ENCODE data around the gene TF. TPM values are rescaled to one million over a fixed set of nuclear protein-coding genes. Genes with fewer than 3 reads are reported as not detected.
"Not testable (repeated sequence)": the region's sequence is repeated elsewhere in the genome, so short reads cannot be mapped to it uniquely, and the experiment has no call there.

TF gene
- total RNA-seq, 2 experiments from 2014 or later, result 0.60 to 0.97 TPM

- H3K27ac Mint-ChIP-seq, result no peak overlapping the region
- POLR2A ChIA-PET, result no interaction called here
- no peaks in the 10 kb centered on the region for H3K4me1 Mint-ChIP-seq
- ATAC-seq (ENCODE audit: low read depth), result no peak
- no peak overlapping the region for H3K4me3 Mint-ChIP-seq
- no peaks in the 10 kb centered on the region for H3K36me3 Mint-ChIP-seq
- H3K9me3 Mint-ChIP-seq, result peaks cover 5% of the 10 kb centered on the region
- H3K27me3 Mint-ChIP-seq, result peaks cover 19% of the 10 kb centered on the region
- DNase-seq, result no peak
Measured at GRCh38 chr3:133730993-133731392, 15.2 kb upstream of the TF start.

GRCh38 chr3:133732231-133732630 lies 14.0 kb upstream of the TF start:
- H3K9me3 Mint-ChIP-seq; H3K27ac Mint-ChIP-seq; ATAC-seq (ENCODE audit: low read depth); H3K4me1 Mint-ChIP-seq; H3K4me3 Mint-ChIP-seq; DNase-seq; H3K36me3 Mint-ChIP-seq; POLR2A ChIA-PET: not testable (repeated sequence)
- H3K27me3 Mint-ChIP-seq, result peaks cover 29% of the 10 kb centered on the region

- Mint-ChIP-seq H3K27me3 (peaks cover 33% of the 10 kb centered on the region), H3K9me3 (peaks cover 1% of the 10 kb centered on the region), H3K4me3 (no peak overlapping the region), H3K36me3 (no peaks in the 10 kb centered on the region), H3K4me1 (no peaks in the 10 kb centered on the region), H3K27ac (no peak overlapping the region)
- POLR2A ChIA-PET, result no interaction called here
- DNase-seq, result no peak
- ATAC-seq (ENCODE audit: low read depth), result no peak
Measured at GRCh38 chr3:133733226-133733625, 13.0 kb upstream of the TF start.

GRCh38 chr3:133734305-133734704 lies 11.9 kb upstream of the TF start:
- H3K27ac Mint-ChIP-seq, result no peak overlapping the region
- peaks cover 1% of the 10 kb centered on the region for H3K9me3 Mint-ChIP-seq
- DNase-seq, result no peak
- H3K27me3 Mint-ChIP-seq, result peaks cover 33% of the 10 kb centered on the region
- POLR2A ChIA-PET, result no interaction called here
- H3K4me3 Mint-ChIP-seq, result no peak overlapping the region
- H3K4me1 Mint-ChIP-seq, result no peaks in the 10 kb centered on the region
- no peak for ATAC-seq (ENCODE audit: low read depth)
- no peaks in the 10 kb centered on the region for H3K36me3 Mint-ChIP-seq

- no peaks in the 10 kb centered on the region for H3K36me3 Mint-ChIP-seq
- no peak for DNase-seq
- POLR2A ChIA-PET, result no interaction called here
- peaks cover 42% of the 10 kb centered on the region for H3K27me3 Mint-ChIP-seq
- no peak overlapping the region for H3K27ac Mint-ChIP-seq
- H3K4me3 Mint-ChIP-seq, result no peak overlapping the region
- no peak for ATAC-seq (ENCODE audit: low read depth)
- no peaks in the 10 kb centered on the region for H3K9me3 Mint-ChIP-seq
- peaks cover 2% of the 10 kb centered on the region for H3K4me1 Mint-ChIP-seq
Measured at GRCh38 chr3:133742351-133743091, 3.7 kb upstream of the TF start.

- Mint-ChIP-seq H3K4me1 (peaks cover 2% of the 10 kb centered on the region), H3K4me3 (no peak overlapping the region), H3K27me3 (peaks cover 53% of the 10 kb centered on the region), H3K9me3 (peaks cover 1% of the 10 kb centered on the region), H3K27ac (no peak overlapping the region), H3K36me3 (no peaks in the 10 kb centered on the region)
- POLR2A ChIA-PET, result no interaction called here
- DNase-seq (no peak), ATAC-seq (ENCODE audit: low read depth) (no peak)
Measured at GRCh38 chr3:133744241-133744640, 2.0 kb upstream of the TF start.

- POLR2A ChIA-PET, result no interaction called here
- H3K36me3 Mint-ChIP-seq, result no peaks in the 10 kb centered on the region
- DNase-seq (no peak), ATAC-seq (ENCODE audit: low read depth) (no peak)
- peaks cover 2% of the 10 kb centered on the region for H3K9me3 Mint-ChIP-seq
- H3K27me3 Mint-ChIP-seq, result peaks cover 57% of the 10 kb centered on the region
- no peak overlapping the region for H3K4me3 Mint-ChIP-seq
- no peak overlapping the region for H3K27ac Mint-ChIP-seq
- H3K4me1 Mint-ChIP-seq, result peaks cover 2% of the 10 kb centered on the region
Measured at GRCh38 chr3:133745108-133745507, 1.1 kb upstream of the TF start.

GRCh38 chr3:133746712-133747066 lies 496 bp downstream of the TF start:
- H3K4me3 Mint-ChIP-seq, result no peak overlapping the region
- ATAC-seq (ENCODE audit: low read depth), result no peak

GRCh38 chr3:133747373-133747772 lies 1.2 kb downstream of the TF start:
- POLR2A ChIA-PET, result no interaction called here
- Mint-ChIP-seq H3K4me3 (no peak overlapping the region), H3K27me3 (peaks cover 53% of the 10 kb centered on the region), H3K9me3 (peaks cover 2% of the 10 kb centered on the region), H3K4me1 (no peaks in the 10 kb centered on the region), H3K27ac (no peak overlapping the region), H3K36me3 (no peaks in the 10 kb centered on the region)
- ATAC-seq (ENCODE audit: low read depth) (no peak), DNase-seq (no peak)

More at GRCh38 chr3:133746712-133747066, 496 bp downstream of the TF start:
- Mint-ChIP-seq H3K36me3 (no peaks in the 10 kb centered on the region), H3K27me3 (peaks cover 56% of the 10 kb centered on the region), H3K27ac (no peak overlapping the region), H3K9me3 (peaks cover 2% of the 10 kb centered on the region), H3K4me1 (peaks cover 2% of the 10 kb centered on the region)
- POLR2A ChIA-PET, result no interaction called here
- DNase-seq, result no peak

- POLR2A ChIA-PET, result no interaction called here
- Mint-ChIP-seq H3K27me3 (peaks cover 50% of the 10 kb centered on the region), H3K27ac (no peak overlapping the region)
Measured at GRCh38 chr3:133747907-133748639, 1.9 kb downstream of the TF start.

GRCh38 chr3:133749427-133750258 lies 3.5 kb downstream of the TF start:
- POLR2A ChIA-PET, result no interaction called here
- H3K4me1 Mint-ChIP-seq, result no peaks in the 10 kb centered on the region
- peaks cover 2% of the 10 kb centered on the region for H3K9me3 Mint-ChIP-seq
- no peak overlapping the region for H3K4me3 Mint-ChIP-seq
- H3K27ac Mint-ChIP-seq, result no peak overlapping the region
- peaks cover 45% of the 10 kb centered on the region for H3K27me3 Mint-ChIP-seq
- H3K36me3 Mint-ChIP-seq, result no peaks in the 10 kb centered on the region
- ATAC-seq (ENCODE audit: low read depth) (no peak), DNase-seq (no peak)

More at GRCh38 chr3:133747907-133748639, 1.9 kb downstream of the TF start:
- DNase-seq, result no peak
- H3K9me3 Mint-ChIP-seq, result peaks cover 2% of the 10 kb centered on the region
- no peaks in the 10 kb centered on the region for H3K4me1 Mint-ChIP-seq
- ATAC-seq (ENCODE audit: low read depth), result no peak
- no peaks in the 10 kb centered on the region for H3K36me3 Mint-ChIP-seq
- H3K4me3 Mint-ChIP-seq, result no peak overlapping the region

GRCh38 chr3:133750259-133750656 lies 4.1 kb downstream of the TF start:
- POLR2A ChIA-PET, result no interaction called here
- Mint-ChIP-seq H3K4me1 (no peaks in the 10 kb centered on the region), H3K27me3 (peaks cover 39% of the 10 kb centered on the region), H3K9me3 (peaks cover 2% of the 10 kb centered on the region), H3K4me3 (no peak overlapping the region), H3K36me3 (no peaks in the 10 kb centered on the region), H3K27ac (no peak overlapping the region)
- DNase-seq, result no peak
- ATAC-seq (ENCODE audit: low read depth), result no peak

- DNase-seq (no peak), ATAC-seq (ENCODE audit: low read depth) (no peak)
- Mint-ChIP-seq H3K36me3 (no peaks in the 10 kb centered on the region), H3K9me3 (peaks cover 2% of the 10 kb centered on the region), H3K27ac (no peak overlapping the region), H3K4me1 (no peaks in the 10 kb centered on the region), H3K4me3 (no peak overlapping the region), H3K27me3 (peaks cover 15% of the 10 kb centered on the region)
- POLR2A ChIA-PET, result no interaction called here
Measured at GRCh38 chr3:133753107-133753778, 7.0 kb downstream of the TF start.
